H1 (cell line): ENCODE results near the gene ADPRS. TPM values are rescaled to one million over a fixed set of nuclear protein-coding genes. Genes with fewer than 3 reads are reported as not detected.

Experiments
- CTCF ChIA-PET: fragments of 300-600 bp; sonication (Branson Sonifier 250); formaldehyde crosslinking; loops from one replicate; lab custom pipeline; 2021; ENCODE audit not compliant: partially characterized antibody; lab: Charles Lee
- POLR2A ChIA-PET: fragments of 300-600 bp; sonication (Branson Sonifier 250); formaldehyde crosslinking; loops from one replicate; lab custom pipeline; 2021; ENCODE audit warnings: inconsistent platforms; ENCODE audit not compliant: partially characterized antibody; lab: Charles Lee
- DNase-seq, 2 experiments: peaks; one replicate each; pipeline versions ENCODE4 v3.0.0 to v3.0.0-alpha.2; 2010 to 2022; ENCODE audit warnings: low spot score in 2 of 2, low read depth in 1 of 2, mixed read lengths in 1 of 2
- FAIRE-seq: peaks from 2 replicates; lab custom pipeline; 2011; peaks lifted over from hg19 to GRCh38; lab: Jason Lieb, UNC
- H2AFZ ChIP-seq: 2 replicates; pipeline ENCODE4 v1.8.1; 2012; ENCODE audit warnings: low read length, inconsistent platforms
- H2AK5ac ChIP-seq: 2 replicates; pipeline ENCODE4 v1.6.1; 2013; ENCODE audit warnings: low read depth, low read length
- H2BK120ac ChIP-seq: replicated peaks from 2 replicates; pipeline ENCODE3; 2013; ENCODE audit warnings: low read depth, low read length, inconsistent platforms
- H2BK12ac ChIP-seq: 2 replicates; pipeline ENCODE4 v1.6.1; 2013; ENCODE audit warnings: low read depth, low read length
- H2BK15ac ChIP-seq: 2 replicates; pipeline ENCODE4 v1.6.1; 2013; ENCODE audit warnings: low read length
- H2BK20ac ChIP-seq: 2 replicates; pipeline ENCODE4 v1.6.1; 2013; ENCODE audit warnings: low read length
- H2BK5ac ChIP-seq: 2 replicates; pipeline ENCODE4 v1.6.1; 2013; ENCODE audit warnings: low read depth, low read length
- H3K14ac ChIP-seq: 2 replicates; pipeline ENCODE4 v1.6.1; 2013; ENCODE audit warnings: inconsistent platforms; ENCODE audit not compliant: insufficient read length
- H3K18ac ChIP-seq: 2 replicates; pipeline ENCODE4 v1.6.1; 2013; ENCODE audit warnings: low read length; ENCODE audit errors: extremely low read depth
- H3K23ac ChIP-seq: 2 replicates; pipeline ENCODE4 v1.6.1; 2013; ENCODE audit warnings: inconsistent platforms; ENCODE audit not compliant: insufficient read length
- H3K23me2 ChIP-seq: 2 replicates; pipeline ENCODE4 v1.6.1; 2013; ENCODE audit warnings: low read depth, low read length
- H3K27ac ChIP-seq: 2 replicates; pipeline ENCODE4 v1.6.1; 2011; ENCODE audit warnings: low read depth, low read length, inconsistent platforms
- H3K27me3 ChIP-seq, 4 experiments: replicated peaks in 1 of 4; 1 replicate in 1 of 4; 2 replicates in 3 of 4; pipeline versions ENCODE4 v1.6.1 to v1.8.1; 2011 to 2013; ENCODE audit warnings: low read length in 3 of 4, mild to moderate bottlenecking in 3 of 4, inconsistent platforms in 2 of 4, mixed read lengths in 2 of 4, moderate library complexity in 1 of 4; ENCODE audit not compliant: control insufficient read depth in 3 of 4, insufficient read depth in 3 of 4; ENCODE audit errors: extremely low read depth in 1 of 4
- H3K36me3 ChIP-seq, 4 experiments: 2 replicates each; pipeline versions ENCODE4 v1.6.1 to v1.8.1; 2011 to 2013; ENCODE audit warnings: mild to moderate bottlenecking in 4 of 4, low read length in 3 of 4, moderate library complexity in 2 of 4, control low read depth in 1 of 4, inconsistent platforms in 1 of 4; ENCODE audit not compliant: insufficient read depth in 4 of 4, control insufficient read depth in 2 of 4
- H3K4ac ChIP-seq: replicated peaks from 2 replicates; pipeline ENCODE3; 2013; ENCODE audit warnings: low read length, low read depth, mixed read lengths, inconsistent platforms; ENCODE audit not compliant: insufficient read length
- H3K4me1 ChIP-seq, 4 experiments: replicated peaks in 1 of 4; 1 replicate in 1 of 4; 2 replicates in 3 of 4; pipeline versions ENCODE4 v1.6.1 to v1.8.1; 2011 to 2013; ENCODE audit warnings: low read length in 3 of 4, inconsistent platforms in 2 of 4, mixed read lengths in 1 of 4; ENCODE audit not compliant: insufficient read depth in 4 of 4, control insufficient read depth in 3 of 4
- H3K4me2 ChIP-seq, 2 experiments: 2 replicates each; pipeline versions ENCODE4 v1.6.1 to v1.8.1; 2011 to 2013; ENCODE audit warnings: low read depth in 2 of 2, low read length in 2 of 2, control low read depth in 1 of 2, inconsistent platforms in 1 of 2, mild to moderate bottlenecking in 1 of 2; ENCODE audit not compliant: insufficient read depth in 1 of 2
- H3K4me3 ChIP-seq, 4 experiments: fragments of 200-600, 300-600 bp in 1 of 4; sonication (generic), shearing (Covaris generic), sonication (Bioruptor Twin) in 1 of 4; 2 replicates each; pipeline versions ENCODE4 v1.5.1 to v1.8.1; 2011 to 2016; ENCODE audit warnings: low read length in 4 of 4, low read depth in 3 of 4, control low read depth in 2 of 4, inconsistent platforms in 2 of 4, mild to moderate bottlenecking in 2 of 4, mixed read lengths in 1 of 4, moderate library complexity in 1 of 4; ENCODE audit not compliant: insufficient read depth in 2 of 4; ENCODE audit errors: extremely low read depth in 1 of 4
- H3K56ac ChIP-seq: replicated peaks from 2 replicates; pipeline ENCODE3; 2013; ENCODE audit warnings: low read depth, mild to moderate bottlenecking, mixed read lengths, low read length, inconsistent platforms; ENCODE audit not compliant: insufficient read length
- H3K79me1 ChIP-seq: 2 replicates; pipeline ENCODE4 v1.6.1; 2013; ENCODE audit warnings: low read depth, low read length, control low read depth
- H3K79me2 ChIP-seq, 2 experiments: 2 replicates each; pipeline versions ENCODE4 v1.6.1 to v1.8.1; 2012 to 2013; ENCODE audit warnings: low read length in 2 of 2, mild to moderate bottlenecking in 2 of 2, inconsistent platforms in 1 of 2; ENCODE audit not compliant: insufficient read depth in 2 of 2, control insufficient read depth in 1 of 2
- H3K9ac ChIP-seq, 4 experiments: replicated peaks in 1 of 4; 1 replicate in 1 of 4; 2 replicates in 3 of 4; pipeline versions ENCODE4 v1.6.1 to v1.8.1; 2011 to 2013; ENCODE audit warnings: low read depth in 3 of 4, low read length in 3 of 4, control low read depth in 2 of 4, mild to moderate bottlenecking in 2 of 4, moderate library complexity in 2 of 4, inconsistent platforms in 1 of 4; ENCODE audit errors: extremely low read depth in 1 of 4
- H3K9me3 ChIP-seq, 2 experiments: 2 replicates each; pipeline versions ENCODE4 v1.6.1 to v1.8.1; 2012 to 2013; ENCODE audit warnings: mild to moderate bottlenecking in 2 of 2, moderate library complexity in 2 of 2, control low read depth in 1 of 2, inconsistent platforms in 1 of 2, low read depth in 1 of 2, low read length in 1 of 2, mixed read lengths in 1 of 2; ENCODE audit not compliant: insufficient read depth in 2 of 2
- H4K20me1 ChIP-seq, 2 experiments: replicated peaks in 1 of 2; 2 replicates each; pipeline versions ENCODE3 to v1.8.1; 2011 to 2013; ENCODE audit warnings: inconsistent platforms in 2 of 2, low read length in 2 of 2, mild to moderate bottlenecking in 1 of 2; ENCODE audit not compliant: insufficient read depth in 2 of 2, control insufficient read depth in 1 of 2
- H4K5ac ChIP-seq: 2 replicates; pipeline ENCODE4 v1.6.1; 2013; ENCODE audit warnings: low read length, low read depth, mixed read lengths, inconsistent platforms; ENCODE audit not compliant: insufficient read length
- H4K8ac ChIP-seq: 2 replicates; pipeline ENCODE4 v1.8.0; 2013; ENCODE audit warnings: mild to moderate bottlenecking, moderate library complexity, low read length, inconsistent platforms; ENCODE audit not compliant: insufficient read depth; ENCODE audit errors: extremely low read depth
- H4K91ac ChIP-seq: replicated peaks from 2 replicates; pipeline ENCODE3; 2013; ENCODE audit warnings: low read length, mixed read lengths, inconsistent platforms; ENCODE audit not compliant: insufficient read length
- EP300 ChIP-seq, 2 experiments: IDR thresholded peaks; 1 replicate in 1 of 2; 2 replicates in 1 of 2; pipeline ENCODE4 v1.6.1; 2011 to 2012; ENCODE audit warnings: low read depth in 2 of 2, low read length in 2 of 2, mild to moderate bottlenecking in 2 of 2, borderline replicate concordance in 1 of 2, inconsistent platforms in 1 of 2, moderate library complexity in 1 of 2
- GABPA ChIP-seq: IDR thresholded peaks from 2 replicates; pipeline ENCODE4 v1.6.1; 2011; ENCODE audit warnings: mild to moderate bottlenecking, low read length, moderate library complexity, borderline replicate concordance; ENCODE audit not compliant: insufficient read depth
- WGBS, 2 experiments: shearing (Covaris generic) in 1 of 2; methylation state at CpG; one replicate each; pipeline versions ENCODE4 v1.1.6 to v1.1.7; 2013 to 2015; ENCODE audit warnings: low lambda C conversion rate in 2 of 2, mixed read lengths in 2 of 2, inconsistent platforms in 1 of 2, low coverage in 1 of 2, missing lambda C conversion rate in 1 of 2; ENCODE audit not compliant: insufficient replicate concordance in 2 of 2, insufficient coverage in 1 of 2, insufficient read length in 1 of 2; ENCODE audit errors: extremely low coverage in 1 of 2, missing lambda C conversion rate in 1 of 2; 5-methylcytosine and 5-hydroxymethylcytosine counted together
- polyA plus RNA-seq, 7 experiments: library from polyadenylated mRNA; depleted of rRNA in 3 of 7; stranded (reverse) in 5 of 7; unstranded in 2 of 7; fragments of >200 nt in 5 of 7; fragments of 200-250 nt in 2 of 7; gene quantifications; 1 replicate in 5 of 7; 2 replicates in 1 of 7; 4 replicates in 1 of 7; pipeline versions ENCODE4 v1.2.1 to v1.2.3, GENCODE V29; 2011 to 2013; ENCODE audit warnings: missing spikeins in 2 of 7, mixed read lengths in 2 of 7
- total RNA-seq: library from RNA; stranded (reverse); fragmentation: NEBNext Ultra II Directional; extraction: Animal tissue kit (Norgen Biotek cat#: 25700); gene quantifications from 2 replicates; pipeline ENCODE4 v1.2.1, GENCODE V29; 2021
- TF ChIP-seq, protein P1 (sequence below), 3 experiments: IDR thresholded peaks; 1 replicate in 2 of 3; 2 replicates in 1 of 3; pipeline versions ENCODE4 v1.5.1 to v1.6.1; 2011; ENCODE audit warnings: low read length in 3 of 3, mild to moderate bottlenecking in 3 of 3, inconsistent platforms in 2 of 3, low read depth in 1 of 3, moderate library complexity in 1 of 3; ENCODE audit not compliant: insufficient read depth in 1 of 3; ENCODE audit errors: control extremely low read depth in 1 of 3

The ADPRS gene
- total and polyA plus RNA-seq, 2 of the 8 experiments (the other 6 are each of a cell fraction or from before 2014, with no cell fraction given), result 22.9 to 38.1 TPM

DNA sequence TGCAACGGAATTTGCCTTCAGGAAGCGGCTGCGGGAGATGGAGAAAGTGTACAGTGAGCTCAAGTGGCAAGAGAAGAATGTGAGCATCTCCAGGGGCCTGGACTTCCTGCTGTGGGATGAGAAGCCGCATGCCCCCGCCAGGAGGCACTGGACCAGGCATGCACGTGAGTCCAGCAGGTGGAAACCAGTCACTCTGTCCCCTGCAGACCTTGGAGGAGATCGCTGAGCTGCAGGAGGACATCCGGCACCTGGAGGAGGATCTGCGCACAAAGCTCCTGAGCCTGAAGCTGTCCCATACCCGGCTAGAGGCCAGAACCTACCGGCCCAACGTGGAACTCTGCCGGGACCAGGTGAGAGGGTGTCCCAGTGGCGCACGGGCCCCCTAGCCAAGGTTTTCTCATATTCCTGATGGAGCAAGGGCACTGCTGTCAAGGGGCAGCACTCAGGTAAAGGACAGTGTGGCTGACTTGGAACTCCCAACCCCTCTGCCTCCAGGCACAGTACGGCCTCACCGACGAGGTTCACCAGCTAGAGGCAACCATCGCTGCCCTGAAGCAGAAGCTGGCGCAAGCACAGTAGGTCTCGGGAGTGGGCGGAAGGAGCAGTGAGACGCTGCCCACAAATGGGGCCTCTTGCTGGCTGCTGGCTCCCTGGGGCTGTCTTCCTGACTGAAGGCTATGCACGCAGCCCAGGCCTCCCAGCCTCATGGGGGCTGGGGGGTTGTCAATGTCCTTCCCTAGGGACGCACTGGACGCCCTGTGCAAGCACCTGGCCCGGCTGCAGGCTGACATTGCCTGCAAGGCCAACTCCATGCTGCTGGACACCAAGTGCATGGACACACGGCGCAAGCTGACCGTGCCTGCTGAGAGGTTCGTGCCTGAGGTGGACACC is 1.2 kb upstream of the ADPRS start:
- peaks cover 7 to 15% (median 11%) of the 10 kb centered on the region in 4 experiments; a peak in 7 of 8 replicates for H3K36me3 ChIP-seq
- WGBS, 2 experiments, result 93% methylated on average over 28 of the region's 31 CpGs; no CpG with 5 or more reads in 1 of the 2 experiments
- peaks cover 5% of the 10 kb centered on the region; the same call in 1 of the 2 replicates for H3K79me1 ChIP-seq
- no peaks in the 10 kb centered on the region for H3K9me3 ChIP-seq
- FAIRE-seq (no peak), DNase-seq (no peak)
- H4K91ac ChIP-seq, result no peak overlapping the region
- no peak overlapping the region for H3K23ac ChIP-seq
- H3K27ac ChIP-seq, result no peak overlapping the region
- ChIA-PET POLR2A (interaction anchor here (0.6 to 2.4 kb wide), 7 partner anchors 8 to 236 kb away, joined by 3 to 9 read pairs (median 5); partner anchors contain the start of genes AGO3, EVA1B and MAP7D1), CTCF (interaction anchor here (0.6 to 4.0 kb wide), 16 partner anchors 9 to 255 kb away, joined by 3 to 38 read pairs (median 3); partner anchors contain the start of gene AGO3)
- TF ChIP-seq GABPA, result no peak
- no peak for TF ChIP-seq EP300 (IDR thresholded peaks at IDR 0.05; ENCODE audit: borderline replicate concordance in 1 of 2, low read depth in 2 of 2, low read length in 2 of 2)
- TF ChIP-seq, protein P1, sequence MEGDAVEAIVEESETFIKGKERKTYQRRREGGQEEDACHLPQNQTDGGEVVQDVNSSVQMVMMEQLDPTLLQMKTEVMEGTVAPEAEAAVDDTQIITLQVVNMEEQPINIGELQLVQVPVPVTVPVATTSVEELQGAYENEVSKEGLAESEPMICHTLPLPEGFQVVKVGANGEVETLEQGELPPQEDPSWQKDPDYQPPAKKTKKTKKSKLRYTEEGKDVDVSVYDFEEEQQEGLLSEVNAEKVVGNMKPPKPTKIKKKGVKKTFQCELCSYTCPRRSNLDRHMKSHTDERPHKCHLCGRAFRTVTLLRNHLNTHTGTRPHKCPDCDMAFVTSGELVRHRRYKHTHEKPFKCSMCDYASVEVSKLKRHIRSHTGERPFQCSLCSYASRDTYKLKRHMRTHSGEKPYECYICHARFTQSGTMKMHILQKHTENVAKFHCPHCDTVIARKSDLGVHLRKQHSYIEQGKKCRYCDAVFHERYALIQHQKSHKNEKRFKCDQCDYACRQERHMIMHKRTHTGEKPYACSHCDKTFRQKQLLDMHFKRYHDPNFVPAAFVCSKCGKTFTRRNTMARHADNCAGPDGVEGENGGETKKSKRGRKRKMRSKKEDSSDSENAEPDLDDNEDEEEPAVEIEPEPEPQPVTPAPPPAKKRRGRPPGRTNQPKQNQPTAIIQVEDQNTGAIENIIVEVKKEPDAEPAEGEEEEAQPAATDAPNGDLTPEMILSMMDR (IDR thresholded peaks at IDR 0.05; ENCODE audit: control extremely low read depth in 1 of 3, insufficient read depth in 1 of 3, low read depth in 1 of 3, low read length in 3 of 3), result peak in 1 of 3 experiments; percentile 22; a peak in 1 of 4 replicates
- H3K56ac ChIP-seq, result no peak overlapping the region
- H2BK15ac ChIP-seq, result peak overlapping the region; percentile 88; the same call in 1 of the 2 replicates
- H4K5ac ChIP-seq, result no peak overlapping the region
- H3K18ac ChIP-seq, result no peak overlapping the region
- no peak overlapping the region for H2BK20ac ChIP-seq
- 0 out of 2 replicates have a peak overlapping the region, but pooled peaks have one; percentile 63 for H2BK5ac ChIP-seq
- H3K23me2 ChIP-seq, result peaks cover 12% of the 10 kb centered on the region; the same call in 1 of the 2 replicates
- peak overlapping the region; percentile 71 for H3K4ac ChIP-seq
- H4K20me1 ChIP-seq, result peaks cover 0 to 8% of the 10 kb centered on the region in 2 experiments
- H3K4me1 ChIP-seq, result peaks cover 0 to 18% (median 12%) of the 10 kb centered on the region in 4 experiments; a peak in 5 of 7 replicates
- H2BK12ac ChIP-seq, result peak overlapping the region; percentile 27; the same call in 1 of the 2 replicates
- H3K4me2 ChIP-seq, result 0 out of 4 replicates have a peak overlapping the region, but pooled peaks of 1 of the 2 experiments have one; percentile 2
- H3K9ac ChIP-seq, result no peak overlapping the region
- peak overlapping the region; percentile 84; the same call in 1 of the 2 replicates for H4K8ac ChIP-seq
- H2AK5ac ChIP-seq, result no peak overlapping the region
- H3K4me3 ChIP-seq, result no peak overlapping the region
- no peak overlapping the region for H2BK120ac ChIP-seq
- peaks cover 0 to 3% (median 0%) of the 10 kb centered on the region in 4 experiments; a peak in 2 of 7 replicates for H3K27me3 ChIP-seq
- H3K14ac ChIP-seq, result no peak overlapping the region
- H3K79me2 ChIP-seq, result peaks cover 0 to 15% of the 10 kb centered on the region in 2 experiments; a peak in 2 of 4 replicates
- H2AFZ ChIP-seq, result no peak overlapping the region
